ENCODE results near the gene FAM53B.
"Not testable (repeated sequence)": the region's sequence is repeated elsewhere in the genome, so short reads cannot be mapped to it uniquely, and the experiment has no call there.

FAM53B gene, protein sequence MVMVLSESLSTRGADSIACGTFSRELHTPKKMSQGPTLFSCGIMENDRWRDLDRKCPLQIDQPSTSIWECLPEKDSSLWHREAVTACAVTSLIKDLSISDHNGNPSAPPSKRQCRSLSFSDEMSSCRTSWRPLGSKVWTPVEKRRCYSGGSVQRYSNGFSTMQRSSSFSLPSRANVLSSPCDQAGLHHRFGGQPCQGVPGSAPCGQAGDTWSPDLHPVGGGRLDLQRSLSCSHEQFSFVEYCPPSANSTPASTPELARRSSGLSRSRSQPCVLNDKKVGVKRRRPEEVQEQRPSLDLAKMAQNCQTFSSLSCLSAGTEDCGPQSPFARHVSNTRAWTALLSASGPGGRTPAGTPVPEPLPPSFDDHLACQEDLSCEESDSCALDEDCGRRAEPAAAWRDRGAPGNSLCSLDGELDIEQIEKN

DNA sequence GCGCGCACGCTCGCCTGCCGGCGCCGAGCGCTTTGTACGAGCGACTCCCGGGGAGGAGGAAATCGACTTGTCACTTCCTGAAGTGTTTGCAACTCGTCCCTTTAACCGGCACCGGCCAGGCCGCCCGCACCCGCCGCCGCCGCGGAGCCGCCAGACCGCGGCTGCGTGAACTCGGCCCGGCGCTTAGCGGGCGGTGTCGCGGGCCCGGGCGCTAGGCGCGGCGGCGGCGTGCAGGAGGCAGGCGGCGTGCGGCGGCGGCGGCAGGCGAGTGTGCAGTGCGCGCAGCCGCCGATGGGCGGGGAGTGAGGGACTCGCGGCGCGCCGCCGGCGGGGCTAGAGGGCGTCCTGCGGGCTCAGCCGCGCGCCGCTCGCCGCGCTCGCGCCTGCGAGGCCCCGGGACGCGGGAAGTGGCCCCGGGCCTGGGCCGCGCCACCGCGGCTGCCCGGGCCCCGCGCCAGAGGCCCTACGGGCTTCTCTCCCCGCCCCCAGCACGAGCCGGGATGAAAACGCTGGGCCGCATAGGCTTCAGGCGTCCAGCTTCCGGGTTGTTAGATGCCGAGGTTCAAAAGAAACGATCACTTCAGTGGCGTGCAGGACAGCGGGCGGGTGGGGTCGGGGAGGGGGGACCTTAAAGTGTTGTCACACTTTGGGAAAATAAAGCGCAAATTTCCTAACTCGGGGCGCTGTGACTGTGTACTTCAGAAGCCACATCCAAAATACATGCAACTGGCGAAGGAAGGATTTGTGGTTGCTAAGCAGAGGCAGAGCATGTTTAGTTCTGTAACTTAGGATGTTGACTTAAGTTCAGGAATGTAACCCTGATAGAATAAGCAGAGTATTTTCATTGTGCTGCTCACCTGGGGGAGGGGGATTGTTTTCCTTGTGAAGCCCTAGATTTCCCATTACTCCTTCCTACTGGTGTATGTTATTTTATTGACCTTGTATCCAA, at the start of gene FAM53B:
Gene FAM53B (minus strand): TSS at position 277 of the 949 bp plus-strand sequence. CDS start 37,665 bp downstream, outside the sequence.
- DNase-seq (ENCODE audit: low spot score) = peak; percentile 95

DNA sequence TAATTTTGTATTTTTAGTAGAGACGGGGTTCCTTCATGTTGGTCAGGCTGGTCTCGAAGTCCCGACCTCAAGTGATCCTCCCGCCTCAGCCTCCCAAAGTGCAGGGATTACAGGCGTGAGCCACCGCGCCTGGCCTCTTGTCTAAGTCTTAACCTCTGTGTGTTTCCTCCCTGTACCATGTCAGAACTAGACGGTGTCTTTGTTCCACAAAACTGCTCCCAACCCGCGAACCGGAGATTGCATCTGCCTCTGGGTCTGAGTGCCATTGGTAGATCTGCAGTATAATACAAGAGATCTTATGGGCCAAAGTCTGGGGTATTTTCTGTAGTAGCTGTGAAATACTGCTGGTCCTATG, 48.8 kb upstream of the FAM53B start:
- DNase-seq (ENCODE audit: low spot score) = no peak

DNA sequence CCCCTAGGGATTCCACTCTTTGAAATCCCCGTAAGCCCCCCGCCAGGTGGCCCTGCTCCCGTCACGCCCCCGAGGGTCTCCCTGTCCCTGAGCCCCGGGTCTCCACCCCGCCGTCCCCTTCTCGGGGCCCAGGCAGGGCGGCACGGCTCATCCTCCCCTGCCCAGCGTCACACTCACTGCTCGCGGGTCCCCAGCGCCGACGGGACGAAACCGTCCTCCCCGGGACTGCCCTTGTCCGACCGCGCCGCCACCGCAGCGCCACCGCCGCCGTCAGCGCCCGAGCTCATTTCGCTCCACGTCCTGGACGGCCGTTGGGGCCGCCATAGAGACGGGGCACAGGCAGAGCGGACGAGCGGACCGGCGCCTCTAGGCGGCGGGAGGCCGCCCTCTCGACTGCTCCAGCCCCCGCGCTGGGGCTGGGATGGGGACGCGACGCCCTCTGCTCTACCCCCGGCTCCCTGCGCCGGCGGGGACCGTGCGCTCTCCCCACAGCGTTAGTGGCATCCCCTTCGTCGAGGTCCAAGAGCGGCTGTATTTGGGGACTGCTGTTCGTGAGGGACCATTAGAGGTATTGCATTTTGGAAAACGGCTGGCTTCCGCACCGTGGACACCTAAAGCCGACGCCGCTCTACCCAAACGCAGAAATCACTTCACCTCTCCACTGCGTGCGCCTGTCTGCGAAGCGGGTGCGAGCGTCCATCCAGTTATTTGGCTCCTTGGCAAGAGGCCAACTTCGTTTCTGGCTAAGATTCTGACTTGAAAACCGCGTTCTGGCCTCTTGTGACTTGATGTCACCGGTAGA, 47.6 kb upstream of the FAM53B start, which contains the start of gene EEF1AKMT2:
Gene EEF1AKMT2 (minus strand): TSS at position 341 of the 802 bp plus-strand sequence. CDS start 54 bp downstream, at position 287.
- peak; percentile 97 for DNase-seq (ENCODE audit: low spot score)

DNA sequence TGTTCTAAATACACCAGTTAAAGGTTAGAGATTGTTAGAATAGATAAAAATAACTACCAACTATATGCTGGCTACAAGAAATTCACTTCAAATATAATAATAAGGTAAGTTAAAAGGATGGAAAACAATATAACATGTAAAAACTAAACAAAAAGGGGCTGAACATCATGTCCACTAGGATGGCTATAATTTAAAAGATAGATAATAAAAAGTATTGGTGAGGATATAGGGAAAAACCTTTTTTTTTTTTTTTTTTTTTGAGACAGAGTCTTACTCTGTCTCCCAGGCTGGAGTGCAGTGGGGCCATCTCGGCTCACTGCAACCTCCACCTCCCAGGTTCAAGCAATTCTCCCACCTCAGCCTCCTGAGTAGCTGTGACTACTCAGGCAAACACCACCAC, 38.7 kb upstream of the FAM53B start:
- DNase-seq (ENCODE audit: low spot score) = not testable (repeated sequence)

DNA sequence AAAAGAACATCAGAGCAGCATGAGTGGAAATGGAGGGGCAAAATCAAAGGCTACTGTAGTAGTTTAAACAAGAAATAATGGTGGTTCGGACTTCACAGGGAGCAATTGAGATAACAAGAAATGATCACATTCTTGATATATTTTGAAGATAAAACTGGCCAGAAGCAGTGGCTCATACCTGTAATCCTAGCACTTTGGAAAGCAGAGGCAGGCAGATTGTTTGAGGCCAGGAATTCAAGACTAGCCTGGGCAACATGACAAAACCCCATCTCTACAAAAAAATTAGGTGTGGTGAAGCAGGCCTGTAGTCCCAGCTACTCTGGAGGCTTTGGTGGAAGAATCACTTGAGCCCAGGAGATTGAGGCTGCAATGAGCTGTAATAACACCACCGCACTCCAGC, 24.6 kb upstream of the FAM53B start:
- no peak for DNase-seq (ENCODE audit: low spot score)

DNA sequence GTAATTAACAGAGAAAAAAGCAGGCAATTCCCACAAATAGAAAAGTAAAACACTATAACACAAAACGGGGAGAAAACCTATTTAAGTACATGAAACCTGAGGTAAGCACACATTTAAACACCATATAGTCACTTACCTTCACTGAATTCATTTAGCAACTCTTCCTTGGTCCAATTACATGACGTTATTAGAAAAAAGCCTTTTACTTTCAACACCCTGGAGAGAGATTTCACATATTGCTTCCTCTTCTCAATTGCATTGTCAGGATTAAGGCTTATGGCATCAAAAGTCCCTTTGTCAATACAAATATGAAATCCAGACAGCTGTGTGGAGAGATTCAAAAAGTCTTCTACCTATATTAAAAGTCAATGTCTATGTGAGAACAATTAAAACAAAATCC, 21.1 kb upstream of the FAM53B start:
- DNase-seq (ENCODE audit: low spot score) = no peak

DNA sequence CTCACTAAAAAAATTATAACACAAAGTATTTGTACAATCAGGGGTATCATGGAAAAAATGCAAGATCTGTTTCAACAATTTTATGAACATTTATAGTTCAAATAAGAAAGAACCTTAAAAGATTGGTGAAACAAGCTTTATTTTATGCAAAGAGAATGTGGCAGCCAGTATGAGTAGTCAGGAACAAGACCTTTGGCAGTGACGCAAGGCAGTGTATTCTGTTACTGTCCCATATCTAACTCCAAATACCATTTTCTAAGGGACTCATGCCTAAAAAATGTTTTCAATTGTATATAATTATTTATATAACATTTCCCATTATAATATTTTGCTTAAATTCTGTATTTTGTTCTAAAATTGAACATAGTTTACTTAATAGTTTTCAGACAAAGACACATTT, 19.1 kb upstream of the FAM53B start:
- no peak for DNase-seq (ENCODE audit: low spot score)

DNA sequence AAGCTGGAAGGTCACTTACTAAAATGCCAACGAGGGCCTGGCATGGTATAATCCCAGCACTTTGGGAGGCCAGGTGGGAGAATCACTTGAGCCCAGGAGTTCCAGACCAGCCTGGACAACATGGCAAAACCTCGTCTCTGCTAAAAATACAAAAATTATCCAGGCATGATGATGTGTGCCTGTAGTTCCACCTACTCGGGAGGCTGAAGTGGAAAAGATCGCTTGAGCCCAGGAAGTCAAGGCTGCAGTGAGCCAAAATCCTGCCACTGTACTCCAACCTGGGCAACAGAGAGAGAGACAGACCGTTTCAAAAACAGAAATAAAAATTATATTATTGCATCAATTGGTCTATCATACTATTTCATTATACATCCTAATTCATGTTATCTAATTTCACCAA, 18.1 kb upstream of the FAM53B start:
- no peak for DNase-seq (ENCODE audit: low spot score)

DNA sequence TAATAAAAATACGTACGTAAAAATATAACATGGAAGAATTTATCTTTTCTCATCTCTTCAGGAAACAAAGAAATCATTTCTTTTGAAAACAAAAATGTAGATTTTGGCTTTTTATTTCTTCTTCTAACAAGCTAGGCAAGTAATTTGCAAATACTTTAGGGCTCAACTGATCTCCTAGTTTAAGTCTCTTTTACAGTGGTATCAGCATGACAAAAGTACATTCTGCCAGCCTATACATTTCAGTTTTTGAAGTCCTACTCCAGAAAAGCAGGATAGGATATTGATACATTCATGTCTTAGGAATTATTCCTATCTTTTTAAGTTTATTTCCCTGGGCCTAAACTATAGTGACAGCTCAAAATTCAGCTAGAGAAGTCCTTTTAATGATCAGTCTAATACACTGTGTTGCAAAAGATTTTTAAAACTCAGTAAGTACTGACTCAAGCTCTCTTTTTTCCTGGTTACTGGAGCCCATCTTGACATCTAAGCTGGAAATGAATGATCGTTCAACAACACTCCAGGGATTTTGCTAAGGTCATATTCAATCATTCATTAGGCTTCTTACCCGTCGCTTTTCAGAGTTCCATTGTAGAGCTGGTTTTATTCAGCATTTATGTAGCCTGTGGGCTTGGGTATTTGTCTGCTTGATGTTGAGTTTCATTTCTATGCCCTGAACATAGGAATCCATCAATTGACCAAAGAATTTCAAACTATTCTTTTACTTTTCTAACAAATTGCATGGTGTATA, 12.2 kb upstream of the FAM53B start:
- no peak for DNase-seq (ENCODE audit: low spot score)

DNA sequence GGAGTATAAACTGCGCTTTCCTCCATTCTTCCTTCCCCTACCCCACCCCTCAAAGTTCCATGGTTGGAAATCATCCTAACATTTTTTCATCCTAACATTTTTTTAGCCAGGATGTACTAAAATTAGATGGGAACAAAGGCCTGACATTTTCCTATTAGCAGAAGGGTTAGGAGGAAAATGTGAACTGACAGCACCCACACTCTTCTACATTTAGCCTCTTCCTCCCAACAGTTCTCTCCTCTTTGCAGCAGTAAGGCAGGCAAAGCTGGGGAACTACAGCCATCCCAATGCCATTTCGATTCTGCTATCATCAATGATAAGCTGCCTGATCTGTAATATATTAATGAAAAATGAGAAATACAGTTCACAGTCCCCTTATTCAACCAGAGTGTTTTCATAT, 11.4 kb upstream of the FAM53B start:
- no peak for DNase-seq (ENCODE audit: low spot score)

DNA sequence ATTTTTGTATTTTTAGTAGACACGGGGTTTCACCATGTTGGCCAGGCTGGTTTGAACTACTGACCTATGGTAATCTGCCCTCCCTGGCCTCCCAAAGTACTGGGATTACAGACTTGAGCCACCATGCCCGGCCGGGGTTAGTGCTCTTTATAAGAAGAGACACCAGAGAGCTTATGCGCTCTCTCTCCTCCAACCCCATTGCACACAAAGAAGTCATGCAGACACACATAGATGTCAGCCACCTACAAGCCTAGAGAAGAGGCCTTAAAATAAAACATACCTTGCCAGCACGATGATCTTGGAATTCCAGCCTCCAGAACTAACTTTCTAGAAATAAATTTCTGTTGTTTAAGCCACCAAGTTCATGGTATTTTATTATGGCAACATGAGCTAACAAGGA, 10.0 kb upstream of the FAM53B start:
- DNase-seq (ENCODE audit: low spot score) = no peak

DNA sequence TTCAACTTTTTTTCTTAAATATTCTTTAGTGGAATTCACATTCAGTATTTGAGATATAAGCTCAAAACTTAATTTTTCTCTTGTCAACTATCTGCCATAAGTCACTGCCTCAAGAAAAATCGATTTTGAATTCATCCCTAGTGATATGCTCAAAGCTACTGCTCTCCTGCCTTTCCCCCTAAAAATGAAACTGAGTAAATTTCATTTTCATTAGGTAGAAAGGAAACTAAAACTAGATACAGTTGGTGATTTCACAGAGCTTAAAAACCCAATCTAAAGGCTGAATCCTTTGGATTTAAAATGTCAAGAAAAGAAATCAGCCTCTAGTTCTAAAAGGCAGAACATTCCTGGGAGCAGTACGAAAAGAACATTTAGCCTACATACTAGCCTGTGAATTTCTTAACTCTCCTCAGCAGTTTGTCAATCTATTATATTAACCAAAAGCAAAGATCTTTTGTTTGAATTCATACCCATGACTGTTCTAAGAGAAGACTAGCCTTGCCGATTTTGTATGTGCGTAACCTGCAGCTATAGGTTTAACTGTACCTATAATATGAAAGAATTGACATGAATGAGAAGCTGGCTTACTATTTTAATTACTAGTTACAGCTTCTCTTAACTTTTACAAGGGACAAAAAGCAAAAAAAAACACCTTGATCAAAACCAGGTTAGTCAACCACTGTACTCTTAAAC, 4.9 kb upstream of the FAM53B start:
- DNase-seq (ENCODE audit: low spot score) = no peak

DNA sequence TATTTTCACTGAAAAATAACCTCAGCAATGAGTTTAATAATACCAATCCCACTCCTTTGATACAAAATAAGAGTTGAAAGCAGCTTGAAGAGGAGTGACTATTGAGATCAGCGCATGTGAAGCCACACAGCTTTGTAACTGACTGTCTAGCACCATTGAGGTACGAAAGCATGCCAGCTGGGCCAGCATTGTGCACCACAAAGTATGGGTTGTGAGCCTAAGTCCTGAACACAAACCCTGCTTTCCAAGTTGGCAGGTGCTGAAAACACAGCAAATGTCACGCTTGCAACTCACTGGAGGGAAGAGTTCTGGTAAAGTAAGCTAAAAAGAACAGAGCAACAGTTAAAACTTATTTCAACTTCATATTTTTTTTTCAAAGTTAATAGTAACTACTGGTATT, 4.0 kb upstream of the FAM53B start:
- DNase-seq (ENCODE audit: low spot score) = no peak

DNA sequence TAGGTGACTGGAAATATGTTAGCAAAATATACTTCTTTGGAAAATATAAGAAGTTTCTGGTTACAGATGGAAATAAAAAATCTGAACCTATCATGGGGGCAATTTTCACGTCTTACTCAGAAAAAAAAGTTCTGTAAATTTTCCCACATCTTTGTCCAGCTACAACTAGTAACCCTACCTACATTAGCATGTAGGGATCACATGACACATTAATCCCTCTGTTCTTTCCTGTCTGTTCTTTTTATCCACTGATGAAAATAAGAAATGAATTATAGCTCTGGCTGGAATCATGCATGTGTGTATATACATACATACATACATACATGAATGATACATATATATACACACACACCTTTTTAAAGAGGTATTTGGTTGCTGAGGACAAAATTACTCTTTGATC, 3.6 kb upstream of the FAM53B start:
- DNase-seq (ENCODE audit: low spot score) = no peak

DNA sequence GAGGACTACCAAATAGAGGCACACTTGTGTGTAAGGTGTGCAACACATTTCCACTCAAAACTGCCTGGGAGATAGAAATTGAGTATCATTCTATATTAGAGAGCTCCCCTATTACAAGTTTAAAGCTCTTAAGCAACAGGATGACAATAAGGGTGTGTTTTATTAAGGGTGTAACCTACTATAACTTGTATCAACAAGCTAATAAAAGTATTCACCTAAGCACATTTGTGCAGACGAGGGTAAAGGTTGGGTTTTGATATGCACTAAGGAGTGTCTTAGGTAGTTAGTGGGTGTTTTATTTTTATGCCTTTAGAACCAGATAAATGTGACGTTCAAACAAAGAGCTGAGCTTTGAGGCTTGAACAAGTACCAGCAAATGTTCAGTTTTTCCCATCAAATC, 2.8 kb upstream of the FAM53B start:
- DNase-seq (ENCODE audit: low spot score) = no peak

DNA sequence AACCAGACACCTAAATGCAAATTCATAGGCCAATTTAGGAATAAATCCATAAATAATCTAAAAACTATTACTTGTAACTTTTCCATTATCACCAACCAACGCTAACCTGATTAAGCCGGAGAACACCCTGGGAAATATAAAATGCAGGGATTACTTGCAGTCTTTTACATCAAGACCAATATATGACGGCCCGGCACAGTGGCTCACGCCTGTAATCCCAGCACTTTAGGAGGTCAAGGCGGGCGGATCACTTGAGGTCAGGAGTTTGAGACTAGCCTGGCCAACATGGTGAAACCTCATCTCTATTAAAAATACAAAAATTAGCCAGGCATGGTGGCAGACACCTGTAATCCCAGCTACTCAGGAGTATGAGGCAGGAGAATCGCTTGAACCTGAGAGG, 2.3 kb upstream of the FAM53B start:
- not testable (repeated sequence) for DNase-seq (ENCODE audit: low spot score)

DNA sequence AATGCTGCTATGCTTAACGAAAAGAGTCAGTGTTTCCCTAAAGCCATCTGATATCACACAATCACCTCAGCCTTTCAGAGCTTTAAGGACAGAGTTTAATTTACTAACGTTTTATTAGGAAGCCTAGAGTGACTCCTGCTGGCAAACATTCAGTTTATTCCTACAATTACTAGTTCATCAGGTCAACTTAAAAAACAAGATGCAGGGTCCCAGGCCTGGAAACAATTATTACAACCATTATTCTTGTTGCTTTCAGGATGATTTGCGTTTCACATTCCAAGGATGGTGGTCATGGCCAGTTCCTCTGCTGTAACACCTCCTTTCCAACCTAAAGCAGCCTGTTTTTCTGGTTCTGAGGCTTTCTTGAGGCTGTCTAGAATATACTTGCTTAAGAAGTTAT, 1.5 kb upstream of the FAM53B start:
- DNase-seq (ENCODE audit: low spot score) = peak; percentile 24

DNA sequence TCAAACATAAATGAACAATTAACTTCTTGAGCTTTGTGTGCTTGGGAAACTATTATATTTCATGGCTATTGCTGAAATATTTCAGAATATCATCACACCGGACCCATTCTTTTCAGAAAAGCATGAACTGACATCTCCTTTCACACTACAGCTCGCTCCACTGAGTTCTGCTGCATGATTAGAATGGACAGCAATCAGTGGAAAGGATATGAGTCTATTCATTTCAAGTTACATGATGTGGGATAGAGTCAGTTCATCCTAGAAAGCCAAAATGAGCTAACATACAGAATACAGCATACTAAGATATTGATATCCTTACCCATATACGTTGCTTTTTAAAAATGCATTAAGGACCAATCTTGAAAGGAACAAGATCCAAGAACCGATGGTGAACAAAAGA, 1.1 kb upstream of the FAM53B start:
- DNase-seq (ENCODE audit: low spot score) = no peak

DNA sequence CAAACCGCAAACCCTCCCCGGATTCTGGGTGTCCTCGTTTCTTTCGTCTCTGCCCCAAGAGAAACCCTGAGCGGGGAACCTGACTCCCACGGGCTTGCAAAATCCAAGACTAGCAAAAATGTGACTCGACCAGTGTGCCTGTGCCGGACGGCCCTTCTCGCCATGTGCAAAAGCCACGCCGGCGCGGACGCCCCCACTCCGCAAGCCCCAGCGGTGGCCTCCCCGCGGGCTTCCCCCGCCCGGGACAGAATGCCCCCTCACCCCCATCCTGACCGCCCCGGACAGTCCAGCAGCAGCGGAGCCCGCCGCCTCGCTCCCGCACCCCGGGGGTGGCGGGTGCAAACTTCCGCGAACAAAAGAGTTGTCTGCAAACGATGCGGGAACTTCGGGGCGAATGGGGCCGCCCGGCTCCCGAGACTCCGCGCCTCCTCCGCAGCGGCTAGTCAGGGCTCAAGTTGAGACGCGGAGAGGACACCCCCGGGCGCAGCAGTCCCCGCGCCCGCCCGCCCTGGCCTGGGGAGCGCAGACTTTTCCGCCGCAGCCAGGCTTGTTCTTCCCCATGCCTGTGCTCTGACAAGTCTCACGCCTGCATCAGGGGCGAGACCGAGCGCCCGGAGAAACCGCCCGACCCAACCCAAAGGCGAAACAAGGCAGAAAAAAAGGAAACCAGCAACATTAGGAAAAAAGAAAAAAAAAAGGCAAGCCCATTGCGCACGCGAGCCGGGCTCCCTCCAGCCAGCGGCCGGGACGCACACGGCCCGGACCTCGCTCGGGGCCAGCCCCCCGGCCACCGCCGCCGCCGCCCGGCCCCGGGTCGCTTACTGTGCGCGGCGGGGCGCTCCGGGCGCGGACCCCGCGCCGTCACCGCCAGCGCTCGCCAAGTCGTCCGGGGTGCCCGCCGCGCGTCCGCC, 732 bp downstream of the FAM53B start:
- peak; percentile 51 for DNase-seq (ENCODE audit: low spot score)

Measured in AG20443 (cell line).